ENCODE results near the gene BASP1.
A peak's percentile ranks its signal among the peaks of the same experiment; 100 is the strongest.
"Not testable (repeated sequence)": the region's sequence is repeated elsewhere in the genome, so short reads cannot be mapped to it uniquely, and the experiment has no call there.

The BASP1 gene

DNA sequence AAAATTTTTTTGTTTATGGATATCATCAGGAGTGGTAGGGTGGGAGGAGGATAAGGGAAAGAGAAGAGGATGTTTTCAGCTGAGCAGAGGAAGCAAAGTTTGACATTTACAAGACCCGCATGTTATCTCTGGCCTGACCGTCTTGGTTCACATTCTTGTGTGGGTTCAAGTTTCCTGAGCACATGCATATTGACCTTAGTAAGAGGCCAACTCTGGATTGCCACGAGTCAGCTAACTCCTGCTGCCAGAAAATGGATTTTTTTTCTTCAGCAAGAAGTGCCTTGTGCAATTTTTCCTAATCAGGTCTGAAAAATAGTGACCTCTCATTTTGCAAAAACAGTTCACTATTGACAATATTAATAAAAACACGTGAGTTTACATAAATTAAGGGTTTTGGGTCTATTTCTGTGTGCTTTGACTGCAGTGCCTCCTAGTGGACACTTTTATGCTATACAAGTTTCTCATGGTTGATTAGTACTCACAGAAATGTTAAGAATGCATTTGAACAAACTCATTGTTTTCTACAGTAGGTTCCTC, 27.1 kb upstream of the BASP1 start:
- Histone ChIP-seq H3K27me3 (replicated peaks; ENCODE audit: insufficient read depth, low read length) (no peaks in the 10 kb centered on the region), H3K4me3 (ENCODE audit: low read length) (no peak overlapping the region), H3K79me2 (ENCODE audit: low read length) (no peaks in the 10 kb centered on the region), H2AFZ (ENCODE audit: low read length) (no peak overlapping the region), H3K4me2 (ENCODE audit: low read depth, low read length) (no peak overlapping the region), H3F3A (ENCODE audit: insufficient read depth, low read length) (no peaks in the 10 kb centered on the region), H3K27ac (ENCODE audit: low read length) (no peak overlapping the region), H3K9me2 (replicated peaks; ENCODE audit: insufficient read depth, low read length) (no peaks in the 10 kb centered on the region), H3K9me3 (replicated peaks; ENCODE audit: insufficient read depth, low read length) (no peaks in the 10 kb centered on the region), H3K36me3 (replicated peaks; ENCODE audit: insufficient read depth, low read length) (no peaks in the 10 kb centered on the region), H3K4me1 (ENCODE audit: low read length) (no peaks in the 10 kb centered on the region), H3K9ac (ENCODE audit: low read length) (no peak overlapping the region), H4K20me1 (ENCODE audit: insufficient read depth, low read length) (no peaks in the 10 kb centered on the region)
- peak; percentile 49 for DNase-seq
- TF ChIP-seq, protein P1, sequence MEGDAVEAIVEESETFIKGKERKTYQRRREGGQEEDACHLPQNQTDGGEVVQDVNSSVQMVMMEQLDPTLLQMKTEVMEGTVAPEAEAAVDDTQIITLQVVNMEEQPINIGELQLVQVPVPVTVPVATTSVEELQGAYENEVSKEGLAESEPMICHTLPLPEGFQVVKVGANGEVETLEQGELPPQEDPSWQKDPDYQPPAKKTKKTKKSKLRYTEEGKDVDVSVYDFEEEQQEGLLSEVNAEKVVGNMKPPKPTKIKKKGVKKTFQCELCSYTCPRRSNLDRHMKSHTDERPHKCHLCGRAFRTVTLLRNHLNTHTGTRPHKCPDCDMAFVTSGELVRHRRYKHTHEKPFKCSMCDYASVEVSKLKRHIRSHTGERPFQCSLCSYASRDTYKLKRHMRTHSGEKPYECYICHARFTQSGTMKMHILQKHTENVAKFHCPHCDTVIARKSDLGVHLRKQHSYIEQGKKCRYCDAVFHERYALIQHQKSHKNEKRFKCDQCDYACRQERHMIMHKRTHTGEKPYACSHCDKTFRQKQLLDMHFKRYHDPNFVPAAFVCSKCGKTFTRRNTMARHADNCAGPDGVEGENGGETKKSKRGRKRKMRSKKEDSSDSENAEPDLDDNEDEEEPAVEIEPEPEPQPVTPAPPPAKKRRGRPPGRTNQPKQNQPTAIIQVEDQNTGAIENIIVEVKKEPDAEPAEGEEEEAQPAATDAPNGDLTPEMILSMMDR (IDR thresholded peaks at IDR 0.05; ENCODE audit: low read length) = peak; percentile 84
- no peak for TF ChIP-seq EZH2 (optimal IDR thresholded peaks at IDR 0.05; ENCODE audit: low read depth, low read length)

DNA sequence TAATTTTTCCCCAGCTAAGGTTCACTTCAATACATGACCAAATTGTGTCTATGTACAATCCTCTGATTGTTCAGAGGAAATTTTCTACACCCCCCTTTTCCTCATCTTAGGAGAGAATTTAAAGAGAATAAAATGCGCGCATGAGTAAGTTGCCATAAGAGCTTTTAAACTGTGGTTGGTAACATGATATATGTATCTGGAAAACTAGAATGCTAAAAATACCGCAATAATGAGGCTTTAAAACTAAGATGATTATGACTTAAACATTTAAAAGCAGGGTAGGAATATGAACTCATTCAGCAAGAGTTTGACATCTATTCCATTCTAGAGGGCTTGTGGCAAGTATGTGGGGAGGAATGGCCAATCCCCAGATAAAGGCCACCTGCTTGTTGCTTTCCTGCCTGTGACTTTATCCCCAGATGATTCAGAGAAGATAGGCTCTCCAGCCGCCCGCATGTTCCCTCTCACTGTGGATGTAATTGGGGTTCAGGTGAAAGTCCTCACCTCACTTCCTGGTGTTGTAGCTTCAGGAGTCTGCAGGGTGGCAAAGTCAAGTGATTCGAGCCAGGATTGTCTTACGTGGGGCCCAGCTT, 26.5 kb upstream of the BASP1 start:
- H3K9me3 ChIP-seq (replicated peaks; ENCODE audit: insufficient read depth, low read length) = no peaks in the 10 kb centered on the region
- no peak overlapping the region for H2AFZ ChIP-seq (ENCODE audit: low read length)
- no peak overlapping the region for H3K4me3 ChIP-seq (ENCODE audit: low read length)
- no peak overlapping the region for H3K4me2 ChIP-seq (ENCODE audit: low read depth, low read length)
- DNase-seq = no peak
- H3F3A ChIP-seq (ENCODE audit: insufficient read depth, low read length) = no peaks in the 10 kb centered on the region
- no peaks in the 10 kb centered on the region for H3K4me1 ChIP-seq (ENCODE audit: low read length)
- no peak overlapping the region for H3K9ac ChIP-seq (ENCODE audit: low read length)
- no peak overlapping the region for H3K27ac ChIP-seq (ENCODE audit: low read length)
- H3K79me2 ChIP-seq (ENCODE audit: low read length) = no peaks in the 10 kb centered on the region
- TF ChIP-seq EZH2phosphoT487 (IDR thresholded peaks at IDR 0.05; ENCODE audit: low read length) = no peak
- TF ChIP-seq EZH2 (optimal IDR thresholded peaks at IDR 0.05; ENCODE audit: low read depth, low read length) = no peak
- TF ChIP-seq, protein P1 (IDR thresholded peaks at IDR 0.05; ENCODE audit: low read length) = no peak
- H4K20me1 ChIP-seq (ENCODE audit: insufficient read depth, low read length) = no peaks in the 10 kb centered on the region
- no peaks in the 10 kb centered on the region for H3K27me3 ChIP-seq (replicated peaks; ENCODE audit: insufficient read depth, low read length)
- H3K9me2 ChIP-seq (replicated peaks; ENCODE audit: insufficient read depth, low read length) = no peaks in the 10 kb centered on the region
- no peaks in the 10 kb centered on the region for H3K36me3 ChIP-seq (replicated peaks; ENCODE audit: insufficient read depth, low read length)

DNA sequence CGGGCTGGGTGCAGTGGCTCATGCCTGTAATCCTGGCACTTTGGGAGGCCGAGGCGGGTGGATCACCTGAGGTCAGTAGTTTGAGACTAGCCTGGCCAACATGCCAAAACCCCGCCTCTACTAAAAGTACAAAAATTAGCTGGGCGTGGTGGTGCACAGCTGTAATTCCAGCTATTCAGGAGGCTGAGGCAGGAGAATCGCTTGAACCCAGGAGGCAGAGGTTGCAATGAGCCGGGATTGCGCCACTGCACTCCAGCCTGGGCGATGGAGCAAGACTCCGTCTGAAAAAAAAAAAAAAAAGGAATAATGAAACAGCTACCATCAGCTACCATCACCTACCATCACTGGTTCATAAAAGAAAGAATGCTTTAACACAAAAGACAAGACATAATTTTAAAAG, 25.9 kb upstream of the BASP1 start:
- not testable (repeated sequence) for H3K27ac ChIP-seq (ENCODE audit: low read length); H3K4me2 ChIP-seq (ENCODE audit: low read depth, low read length); H3K27me3 ChIP-seq (replicated peaks; ENCODE audit: insufficient read depth, low read length); H3K9ac ChIP-seq (ENCODE audit: low read length); DNase-seq; H3K36me3 ChIP-seq (replicated peaks; ENCODE audit: insufficient read depth, low read length); H3K9me2 ChIP-seq (replicated peaks; ENCODE audit: insufficient read depth, low read length); H3K9me3 ChIP-seq (replicated peaks; ENCODE audit: insufficient read depth, low read length); H3K4me1 ChIP-seq (ENCODE audit: low read length); H3K4me3 ChIP-seq (ENCODE audit: low read length); H3F3A ChIP-seq (ENCODE audit: insufficient read depth, low read length); H2AFZ ChIP-seq (ENCODE audit: low read length); H3K79me2 ChIP-seq (ENCODE audit: low read length); H4K20me1 ChIP-seq (ENCODE audit: insufficient read depth, low read length)

DNA sequence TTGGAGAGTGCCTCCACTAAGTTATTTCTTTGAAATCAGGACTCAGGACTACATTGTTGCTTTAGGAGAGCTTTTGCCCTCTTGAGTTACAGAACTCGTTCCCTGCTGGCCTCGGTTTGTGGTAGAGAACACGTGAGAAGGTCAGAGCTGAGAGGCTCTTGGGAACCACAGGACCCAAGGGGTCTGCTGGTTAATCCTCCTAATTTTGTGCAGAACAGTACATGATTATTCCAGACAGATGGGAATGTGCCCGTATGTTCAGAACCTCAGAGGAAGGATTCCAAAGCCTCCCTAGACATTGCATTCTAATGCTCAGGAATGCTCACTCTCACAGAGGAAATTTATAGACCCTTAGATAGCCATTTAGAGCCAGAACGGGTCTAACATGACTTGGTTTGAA, 25.2 kb upstream of the BASP1 start:
- no peak overlapping the region for H3K9ac ChIP-seq (ENCODE audit: low read length)

More for the DNA sequence above, 25.2 kb upstream of the BASP1 start:
- no peaks in the 10 kb centered on the region for H4K20me1 ChIP-seq (ENCODE audit: insufficient read depth, low read length)
- TF ChIP-seq EZH2 (optimal IDR thresholded peaks at IDR 0.05; ENCODE audit: low read depth, low read length) (no peak), EZH2phosphoT487 (IDR thresholded peaks at IDR 0.05; ENCODE audit: low read length) (no peak)
- TF ChIP-seq, protein P1 (IDR thresholded peaks at IDR 0.05; ENCODE audit: low read length) = no peak
- no peaks in the 10 kb centered on the region for H3K4me1 ChIP-seq (ENCODE audit: low read length)
- no peaks in the 10 kb centered on the region for H3K9me2 ChIP-seq (replicated peaks; ENCODE audit: insufficient read depth, low read length)
- H3K79me2 ChIP-seq (ENCODE audit: low read length) = no peaks in the 10 kb centered on the region
- no peak overlapping the region for H3K27ac ChIP-seq (ENCODE audit: low read length)
- no peak for DNase-seq
- no peak overlapping the region for H3K4me3 ChIP-seq (ENCODE audit: low read length)
- no peak overlapping the region for H2AFZ ChIP-seq (ENCODE audit: low read length)
- H3K36me3 ChIP-seq (replicated peaks; ENCODE audit: insufficient read depth, low read length) = no peaks in the 10 kb centered on the region
- no peak overlapping the region for H3K4me2 ChIP-seq (ENCODE audit: low read depth, low read length)
- no peaks in the 10 kb centered on the region for H3K27me3 ChIP-seq (replicated peaks; ENCODE audit: insufficient read depth, low read length)
- H3K9me3 ChIP-seq (replicated peaks; ENCODE audit: insufficient read depth, low read length) = no peaks in the 10 kb centered on the region
- H3F3A ChIP-seq (ENCODE audit: insufficient read depth, low read length) = no peaks in the 10 kb centered on the region
